ENCODE measurements around the gene MYO3A.

The MYO3A gene

DNA sequence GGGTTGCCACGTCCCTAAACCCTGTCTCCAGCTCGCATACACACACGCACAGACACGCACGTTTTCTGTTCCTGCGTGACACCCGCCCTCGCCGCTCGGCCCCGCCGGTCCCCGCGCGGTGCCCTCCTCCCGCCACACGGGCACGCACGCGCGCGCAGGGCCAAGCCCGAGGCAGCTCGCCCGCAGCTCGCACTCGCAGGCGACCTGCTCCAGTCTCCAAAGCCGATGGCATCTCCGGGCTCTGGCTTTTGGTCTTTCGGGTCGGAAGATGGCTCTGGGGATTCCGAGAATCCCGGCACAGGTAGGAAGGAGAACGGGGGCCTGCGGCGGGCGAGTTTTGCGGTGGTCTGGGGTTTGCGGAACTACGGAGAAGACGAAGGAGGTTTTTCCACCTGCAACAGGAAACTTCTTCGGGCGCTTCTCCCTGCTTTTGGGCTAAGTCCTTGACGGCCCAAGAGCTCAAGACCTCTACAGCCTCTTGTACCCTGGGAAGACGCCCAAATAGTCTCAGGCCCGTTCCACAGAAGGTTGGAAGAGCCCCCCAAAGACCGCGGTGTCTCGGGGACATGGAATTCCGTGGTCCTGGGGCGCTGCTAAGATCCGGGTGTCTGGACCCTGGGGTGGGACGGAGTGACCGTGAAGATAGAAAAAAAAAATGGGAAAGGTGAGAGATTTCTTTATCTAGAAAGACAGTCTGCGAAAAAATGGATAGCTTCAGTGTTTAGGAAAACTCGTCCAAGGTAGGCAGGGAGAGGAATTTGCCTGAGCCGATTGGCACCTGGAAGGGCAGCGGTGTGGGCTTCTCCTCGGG is 282.8 kb downstream of the MYO3A start, which contains the start of gene GAD2:
Gene GAD2 (plus strand): TSS at position 190 of the 811 bp plus-strand sequence. CDS start 36 bp downstream, at position 226.
- no peak for DNase-seq

DNA sequence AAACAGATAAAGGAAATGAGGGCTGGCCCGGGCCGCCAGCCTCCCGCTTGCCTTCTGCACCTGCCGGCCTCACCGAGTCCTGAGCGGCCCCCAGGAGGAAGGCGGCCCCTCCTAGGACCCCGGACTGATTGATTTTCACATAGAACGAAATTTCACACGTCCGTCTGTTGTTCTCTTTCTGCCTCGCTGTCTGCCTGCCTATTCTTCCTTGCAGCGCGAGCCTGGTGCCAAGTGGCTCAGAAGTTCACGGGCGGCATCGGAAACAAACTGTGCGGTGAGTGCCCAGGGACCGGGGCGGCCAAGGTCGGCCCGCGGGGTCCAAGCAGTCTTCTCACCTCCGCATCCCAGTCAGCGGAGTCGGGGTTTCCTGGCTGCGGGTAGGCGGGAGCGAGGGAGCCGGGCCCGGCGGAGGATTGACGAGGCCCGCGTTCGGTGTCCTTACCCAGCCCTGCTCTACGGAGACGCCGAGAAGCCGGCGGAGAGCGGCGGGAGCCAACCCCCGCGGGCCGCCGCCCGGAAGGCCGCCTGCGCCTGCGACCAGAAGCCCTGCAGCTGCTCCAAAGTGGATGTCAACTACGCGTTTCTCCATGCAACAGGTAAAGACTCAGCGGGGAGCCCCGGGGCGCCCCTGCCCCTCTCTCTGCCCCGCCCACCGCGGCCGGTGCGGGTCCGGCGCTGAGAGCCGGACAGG is 283.5 kb downstream of the MYO3A start:
- DNase-seq = no peak

DNA sequence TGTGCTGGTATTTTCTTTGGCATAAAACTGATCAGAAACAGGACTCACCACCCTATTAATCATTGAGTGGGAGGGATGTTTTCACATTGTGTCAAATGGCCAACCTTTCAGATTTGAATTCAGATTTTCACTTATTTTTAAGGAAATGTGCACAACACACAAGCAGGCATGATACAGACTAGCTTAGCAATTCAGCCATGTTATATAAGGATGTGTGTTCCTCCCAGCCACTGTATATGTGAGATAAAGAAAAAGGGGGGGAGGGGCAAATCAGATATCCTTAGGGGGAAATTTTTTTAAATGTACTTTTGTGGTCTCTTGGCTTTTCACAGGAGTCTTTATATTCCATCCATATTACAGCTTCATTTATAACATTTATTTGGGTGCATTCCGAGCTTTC is 285.6 kb downstream of the MYO3A start:
- DNase-seq = no peak

DNA sequence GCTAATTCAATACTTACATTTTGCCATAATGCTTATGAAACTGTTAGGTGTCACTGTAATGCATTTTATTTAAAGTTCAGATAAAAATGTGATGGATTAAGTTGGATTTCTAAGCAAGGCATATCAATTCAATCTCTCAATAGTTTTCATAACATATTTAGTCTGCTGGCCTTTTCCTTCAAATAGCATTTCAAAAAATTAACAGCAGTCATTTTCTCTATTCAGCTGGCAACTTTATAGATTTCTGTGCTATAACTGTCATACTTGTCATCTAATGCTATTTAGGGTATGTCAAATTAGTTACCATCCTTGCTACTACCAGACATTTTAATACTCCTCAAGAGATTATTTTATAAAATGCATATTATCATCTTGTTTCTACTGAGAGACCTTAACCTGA is 286.9 kb downstream of the MYO3A start:
- DNase-seq = no peak

DNA sequence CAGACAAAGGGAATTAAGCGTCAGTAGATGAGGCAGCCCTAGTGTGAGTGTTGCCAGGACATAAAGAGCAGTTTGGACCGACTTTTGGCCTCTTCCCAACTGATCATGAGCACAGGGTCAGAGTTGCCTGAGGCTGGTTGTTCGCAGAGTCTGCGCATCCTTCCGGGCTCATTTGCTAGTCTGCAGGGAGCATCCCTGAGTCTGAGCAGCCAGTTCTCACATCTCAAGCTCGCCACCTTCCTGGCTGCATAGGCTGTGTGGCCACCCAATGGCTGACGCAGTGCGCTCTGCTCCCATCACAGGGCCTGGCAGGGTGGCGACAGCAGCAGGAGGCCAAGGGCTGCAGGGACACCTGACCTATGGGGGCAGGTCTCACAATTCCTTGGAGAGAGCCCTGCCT is 287.5 kb downstream of the MYO3A start:
- DNase-seq = no peak

DNA sequence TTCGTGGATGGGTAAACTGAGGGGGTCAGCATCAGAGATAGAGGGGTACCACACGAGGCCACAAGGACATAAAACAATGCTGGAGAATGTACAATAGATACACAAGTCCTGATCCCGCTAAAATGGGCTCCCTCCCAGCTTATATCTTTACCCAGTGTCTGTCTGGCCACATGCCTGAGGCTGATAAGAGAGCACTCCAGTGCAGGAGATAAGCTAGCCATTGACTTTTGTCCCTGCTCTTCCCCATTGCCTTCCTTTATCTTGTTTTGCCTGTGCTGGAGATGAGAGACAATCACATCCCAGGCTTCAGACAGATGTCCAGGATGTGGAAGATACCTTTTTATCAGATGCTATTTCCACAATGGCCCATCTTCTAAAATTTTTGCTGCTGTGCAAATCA is 288.5 kb downstream of the MYO3A start:
- DNase-seq = no peak

DNA sequence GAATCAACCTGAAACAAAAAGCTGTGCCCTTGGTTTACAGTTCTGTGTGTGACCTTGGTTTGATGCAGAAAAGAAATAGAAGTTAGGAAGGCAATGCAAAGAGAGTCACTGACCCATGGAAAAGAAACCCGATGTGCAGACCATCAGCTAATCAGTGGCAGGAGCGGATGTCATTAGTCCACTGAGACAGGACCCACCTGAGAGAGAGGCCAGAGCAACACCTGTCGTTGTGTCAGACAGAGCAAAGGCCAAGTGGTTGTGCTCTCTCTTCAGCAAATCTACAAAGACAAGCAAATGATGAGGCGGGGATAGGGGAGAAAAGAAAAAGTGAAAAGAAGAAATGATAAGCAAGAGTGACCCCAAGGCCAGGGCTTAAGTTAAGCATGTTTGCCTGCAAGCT is 291.3 kb downstream of the MYO3A start:
- no peak for DNase-seq

DNA sequence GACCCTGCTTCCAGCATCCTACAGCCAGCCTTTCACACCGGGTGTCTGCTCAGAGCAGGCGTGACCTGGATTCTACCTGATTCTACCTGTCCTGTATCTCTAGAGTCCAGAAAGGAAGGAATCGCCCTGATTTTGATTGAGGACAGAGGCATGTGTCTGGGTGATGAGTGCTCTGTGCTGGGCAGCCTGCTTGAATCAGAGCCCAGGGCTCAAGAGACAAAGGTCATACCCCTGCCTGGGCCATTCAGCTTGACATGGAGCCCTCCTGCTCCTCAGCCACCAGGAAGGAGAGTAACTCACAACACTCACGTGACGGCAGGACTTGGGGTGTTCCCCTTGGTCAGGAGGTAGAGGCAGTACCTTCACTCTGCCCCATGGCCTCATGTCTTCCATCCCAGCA is 293.8 kb downstream of the MYO3A start:
- no peak for DNase-seq

DNA sequence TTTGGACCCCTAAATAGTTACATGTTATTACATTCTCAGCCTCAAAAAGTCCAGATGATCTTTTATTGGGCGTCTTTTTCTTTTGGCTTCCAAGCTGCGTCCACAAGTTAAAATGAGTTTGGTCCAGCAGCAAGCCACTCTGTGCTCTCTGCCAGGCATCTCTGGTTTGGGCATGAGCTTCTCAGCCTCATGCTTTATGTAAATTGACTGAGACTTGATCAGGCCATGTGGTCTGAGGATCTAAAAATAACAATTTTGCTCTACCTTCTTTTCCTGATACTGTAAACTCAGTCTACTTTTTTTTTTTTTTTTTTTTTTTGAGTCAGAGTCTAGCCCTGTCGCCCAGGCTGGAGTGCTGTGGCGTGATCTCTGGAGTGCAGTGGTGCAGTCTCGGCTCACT is 298.1 kb downstream of the MYO3A start:
- no peak for DNase-seq

DNA sequence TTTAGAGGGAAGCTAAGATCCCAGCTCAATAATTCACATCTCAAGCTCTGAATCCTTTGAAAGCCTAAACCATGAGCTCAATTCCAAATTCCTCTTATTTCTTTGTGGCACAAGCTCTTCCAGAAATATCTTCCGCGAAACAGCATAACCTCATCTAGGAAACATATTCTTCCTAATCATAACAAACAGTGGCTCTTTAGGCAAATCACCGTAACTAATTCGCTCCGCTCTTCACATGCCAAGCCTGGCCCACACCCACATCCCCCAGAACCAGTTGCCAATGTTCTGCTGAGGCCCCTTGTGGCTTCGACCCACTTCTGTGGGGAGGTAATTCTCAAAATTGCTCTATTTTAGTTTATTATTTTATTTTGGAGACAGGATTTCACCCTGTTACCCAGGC is 301.7 kb downstream of the MYO3A start:
- DNase-seq = no peak

DNA sequence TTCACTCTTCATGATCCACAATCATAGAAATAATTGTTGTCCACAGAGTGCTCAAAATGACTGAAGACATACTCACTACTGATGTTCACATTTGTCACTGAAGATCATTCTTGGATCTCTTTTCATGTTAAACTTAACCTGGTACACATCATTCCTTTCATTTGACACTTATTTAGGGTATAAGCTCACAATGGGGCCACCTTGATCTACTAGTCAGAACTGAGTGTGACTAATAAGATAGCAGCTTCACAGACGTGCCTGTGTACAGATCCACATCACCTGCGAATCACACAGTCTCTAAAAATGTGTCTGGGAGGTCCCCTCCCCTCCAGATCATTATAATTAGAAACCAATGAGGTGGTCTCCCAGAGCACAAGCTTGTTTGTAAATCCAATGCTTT is 304.3 kb downstream of the MYO3A start:
- DNase-seq = no peak

DNA sequence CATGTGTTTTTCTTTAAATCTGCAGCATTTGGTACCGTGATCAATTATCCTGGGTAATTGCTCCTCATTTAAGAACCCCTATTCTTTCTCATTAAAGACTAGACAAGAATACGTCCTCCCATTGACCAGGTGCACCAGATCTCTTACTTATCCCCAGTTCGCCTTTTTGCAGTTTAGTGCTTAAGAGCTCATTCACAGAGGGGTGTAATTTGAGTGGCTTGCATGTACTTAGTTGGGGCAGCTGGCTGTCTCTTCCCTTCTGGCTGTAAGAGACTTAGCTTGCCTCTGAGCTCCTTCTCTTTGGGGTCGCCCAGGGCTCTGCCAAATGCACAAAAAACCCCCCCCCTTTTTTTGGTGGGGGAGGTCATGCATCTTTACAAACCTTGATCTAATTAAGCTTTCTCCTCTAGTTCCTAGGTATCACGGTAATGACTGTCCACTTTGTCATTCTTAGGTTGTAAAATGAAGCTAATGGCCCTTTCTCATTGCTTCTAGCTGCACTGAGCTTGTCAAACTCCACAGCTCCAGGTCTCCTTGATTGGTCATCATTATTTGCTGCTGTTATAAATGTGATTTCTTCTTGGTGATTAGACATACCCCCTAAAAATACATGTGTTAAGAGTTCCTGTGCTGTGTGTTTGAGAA is 308.8 kb downstream of the MYO3A start:
- DNase-seq = no peak

DNA sequence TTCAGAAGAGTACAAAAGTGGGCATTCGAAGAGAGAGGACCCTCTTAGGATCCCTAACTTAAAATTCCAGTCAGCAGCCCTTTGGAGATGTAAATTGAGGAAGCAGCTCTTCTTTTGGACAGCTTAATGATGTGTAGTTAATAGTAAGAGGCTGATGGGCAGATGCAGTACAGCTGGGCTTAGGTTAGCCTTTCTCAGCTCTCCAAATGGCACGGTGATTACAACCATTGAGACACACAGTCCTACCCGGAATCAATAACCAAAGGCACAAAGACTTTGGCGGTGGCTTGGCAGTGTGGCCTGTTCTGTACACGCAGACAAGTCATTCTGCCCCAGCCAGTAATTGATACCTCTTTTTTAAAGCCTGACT is 309.3 kb downstream of the MYO3A start:
- no peak for DNase-seq

DNA sequence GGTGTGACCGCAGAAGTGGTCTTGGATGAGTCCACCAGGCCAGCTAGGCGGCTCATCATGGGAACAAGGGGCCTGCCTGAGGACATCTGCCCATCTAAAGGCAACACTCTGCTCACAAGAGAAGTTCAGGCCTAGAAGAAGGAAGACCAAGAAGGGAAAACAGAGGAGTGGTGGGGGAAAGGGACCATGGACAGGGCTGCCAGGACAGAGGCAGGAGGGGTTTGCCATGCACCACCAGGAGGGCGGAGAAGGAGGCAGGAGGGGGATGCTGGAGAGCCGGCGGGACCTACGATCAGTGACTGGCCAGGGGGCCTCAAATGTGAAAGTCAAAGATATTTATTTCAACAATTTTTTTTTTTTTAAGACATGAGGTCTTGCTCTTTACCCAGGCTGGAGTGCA is 315.7 kb downstream of the MYO3A start:
- DNase-seq = no peak

DNA sequence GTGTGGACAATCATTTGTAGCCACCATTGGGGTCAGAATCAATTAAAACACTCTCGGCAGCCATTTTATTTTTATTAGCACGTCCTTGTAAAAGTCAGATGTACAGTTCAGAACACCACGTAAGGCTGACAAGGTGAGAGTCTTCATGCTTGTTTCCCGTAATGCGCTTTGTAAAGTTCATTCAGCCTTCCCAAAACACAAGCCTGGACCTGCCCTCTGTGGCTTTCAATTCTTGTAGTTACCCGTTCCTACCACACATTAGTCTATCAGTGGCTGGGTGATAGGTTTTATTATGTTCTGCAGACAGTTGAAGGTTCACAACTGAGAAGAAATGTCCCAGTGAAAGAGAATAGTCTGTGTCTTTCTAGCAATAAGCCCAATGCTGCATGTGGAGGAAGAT is 317.9 kb downstream of the MYO3A start:
- DNase-seq = no peak

DNA sequence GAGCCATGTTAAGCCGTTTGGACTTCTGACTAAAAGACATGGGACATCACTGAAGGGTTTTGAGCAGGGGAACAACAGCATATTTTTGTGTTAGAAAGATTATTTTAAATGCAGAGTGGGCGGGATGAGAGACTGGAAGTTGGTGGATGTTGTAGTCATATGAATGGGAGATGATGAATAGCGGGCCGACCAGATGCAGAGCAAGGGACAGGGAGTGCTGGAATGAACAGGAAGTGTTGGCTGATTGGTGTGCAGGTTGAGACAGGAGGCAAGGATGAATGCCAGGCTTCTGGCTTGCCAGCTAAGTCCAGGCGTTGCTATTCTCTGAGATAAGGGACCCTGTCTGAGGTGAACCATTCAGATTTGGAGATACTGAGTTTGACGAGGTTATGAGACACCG is 320.6 kb downstream of the MYO3A start:
- DNase-seq = no peak

DNA sequence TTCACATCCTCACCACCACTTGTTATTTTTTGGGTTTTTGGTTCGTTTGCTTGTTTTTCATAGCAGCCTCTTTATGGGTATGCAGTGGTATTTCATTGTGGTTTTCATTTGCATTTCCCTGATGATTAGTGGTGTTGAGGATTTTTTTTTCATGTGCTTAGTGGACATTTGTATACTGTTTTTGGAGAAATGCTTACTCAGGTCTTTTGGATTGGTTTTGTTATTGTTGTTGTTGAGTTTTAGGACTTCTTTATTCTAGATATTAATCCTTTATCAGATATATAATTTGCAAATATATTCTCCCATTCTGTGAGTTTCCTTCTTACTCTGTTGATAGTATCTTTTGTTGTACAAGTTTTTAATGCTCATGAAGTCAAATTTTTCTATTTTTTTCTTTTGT is 325.3 kb downstream of the MYO3A start:
- DNase-seq = no peak
